ENCODE results near the gene DNAJC30. TPM values are rescaled to one million over a fixed set of nuclear protein-coding genes. Genes with fewer than 3 reads are reported as not detected.

Gene DNAJC30
- total and polyA plus RNA-seq, 2 donors (not counting 1 experiment from before 2014, with no cell fraction given): 6.6 to 15.5 TPM

DNA sequence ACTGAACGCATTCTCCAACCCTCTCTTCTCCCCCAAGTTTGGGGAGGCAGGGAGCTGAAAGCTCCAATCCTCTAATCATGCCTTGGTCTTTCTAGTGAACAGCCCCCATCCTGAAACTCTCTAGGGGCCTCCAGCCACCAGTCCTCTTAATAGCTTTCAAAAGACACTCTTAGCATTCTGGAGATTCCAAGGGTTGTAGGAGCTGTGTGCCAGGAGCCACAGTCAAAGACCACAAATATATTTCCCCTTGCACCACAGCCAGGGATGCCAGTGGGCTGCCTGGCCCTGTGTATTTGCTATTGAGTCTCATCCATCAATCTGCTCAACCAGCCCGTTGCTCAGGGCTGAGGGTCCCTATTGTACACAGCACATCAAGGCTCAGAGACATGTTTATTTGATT is 40.4 kb downstream of the DNAJC30 start:
- WGBS (ENCODE audit: insufficient coverage): 80% methylated on average over 2 of the region's 2 CpGs
- ChIA-PET POLR2A (no interaction called here), CTCF (interaction anchor here (0.6 kb wide), 1 partner anchor 21 kb away, joined by 3 read pairs; no protein-coding TSS in a partner anchor)
- H3K27ac Mint-ChIP-seq: no peak overlapping the region
- Histone ChIP-seq H3K9me3 (ENCODE audit: control extremely low read depth in 1 of 3, control insufficient read depth in 2 of 3, insufficient read depth in 1 of 3, low read length in 2 of 3) (peaks cover 0 to 25% (median 9%) of the 10 kb centered on the region in 3 donors), H4K20me1 (ENCODE audit: control insufficient read depth, insufficient read depth, low read length, poor library complexity, severe bottlenecking) (no peaks in the 10 kb centered on the region), H3K27ac (ENCODE audit: low read length in 2 of 2) (no peak overlapping the region), H3K9ac (ENCODE audit: low read length) (no peak overlapping the region), H3K4me3 (ENCODE audit: control extremely low read depth in 1 of 5, extremely low read depth in 1 of 5, insufficient read depth in 1 of 5, low read depth in 2 of 5, low read length in 4 of 5) (no peak overlapping the region), H3K4me1 (ENCODE audit: control insufficient read depth in 2 of 2, insufficient read depth in 2 of 2, low read length in 2 of 2) (peaks cover under 1 to 4% of the 10 kb centered on the region in 2 donors), H2AFZ (ENCODE audit: insufficient read depth, low read depth, low read length, poor library complexity, severe bottlenecking) (no peak overlapping the region), H3K79me2 (ENCODE audit: control insufficient read depth, insufficient read depth, low read length) (no peaks in the 10 kb centered on the region), H3K27me3 (replicated peaks in 1 of 4; ENCODE audit: control extremely low read depth in 1 of 4, control insufficient read depth in 3 of 4, insufficient read depth in 4 of 4, low read length in 3 of 4) (peaks cover 0 to 27% (median 10%) of the 10 kb centered on the region in 4 experiments), H3K4me2 (replicated peaks; ENCODE audit: low read depth, low read length, poor library complexity, severe bottlenecking) (no peak overlapping the region), H3K36me3 (replicated peaks in 1 of 2; ENCODE audit: control extremely low read depth in 1 of 2, control insufficient read depth in 1 of 2, extremely low read depth in 1 of 2, insufficient read depth in 2 of 2, low read length in 1 of 2) (no peaks in the 10 kb centered on the region)
- DNase-seq (no peak), ATAC-seq (ENCODE audit: low read depth) (no peak)
- intact Hi-C loops (cut with micrococcal nuclease): no loop called here
- H3K9me3 Mint-ChIP-seq (ENCODE audit: insufficient read depth): no peaks in the 10 kb centered on the region
- no peaks in the 10 kb centered on the region for H3K4me1 Mint-ChIP-seq
- H3K4me3 Mint-ChIP-seq: no peak overlapping the region
- H3K27me3 Mint-ChIP-seq: peaks cover 35% of the 10 kb centered on the region
- TF ChIP-seq, protein P1, sequence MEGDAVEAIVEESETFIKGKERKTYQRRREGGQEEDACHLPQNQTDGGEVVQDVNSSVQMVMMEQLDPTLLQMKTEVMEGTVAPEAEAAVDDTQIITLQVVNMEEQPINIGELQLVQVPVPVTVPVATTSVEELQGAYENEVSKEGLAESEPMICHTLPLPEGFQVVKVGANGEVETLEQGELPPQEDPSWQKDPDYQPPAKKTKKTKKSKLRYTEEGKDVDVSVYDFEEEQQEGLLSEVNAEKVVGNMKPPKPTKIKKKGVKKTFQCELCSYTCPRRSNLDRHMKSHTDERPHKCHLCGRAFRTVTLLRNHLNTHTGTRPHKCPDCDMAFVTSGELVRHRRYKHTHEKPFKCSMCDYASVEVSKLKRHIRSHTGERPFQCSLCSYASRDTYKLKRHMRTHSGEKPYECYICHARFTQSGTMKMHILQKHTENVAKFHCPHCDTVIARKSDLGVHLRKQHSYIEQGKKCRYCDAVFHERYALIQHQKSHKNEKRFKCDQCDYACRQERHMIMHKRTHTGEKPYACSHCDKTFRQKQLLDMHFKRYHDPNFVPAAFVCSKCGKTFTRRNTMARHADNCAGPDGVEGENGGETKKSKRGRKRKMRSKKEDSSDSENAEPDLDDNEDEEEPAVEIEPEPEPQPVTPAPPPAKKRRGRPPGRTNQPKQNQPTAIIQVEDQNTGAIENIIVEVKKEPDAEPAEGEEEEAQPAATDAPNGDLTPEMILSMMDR (IDR thresholded peaks at IDR 0.05): no peak
- TF ChIP-seq EZH2 (IDR thresholded peaks at IDR 0.05; ENCODE audit: borderline replicate concordance, insufficient read depth, low read depth, low read length, poor library complexity, severe bottlenecking): no peak

DNA sequence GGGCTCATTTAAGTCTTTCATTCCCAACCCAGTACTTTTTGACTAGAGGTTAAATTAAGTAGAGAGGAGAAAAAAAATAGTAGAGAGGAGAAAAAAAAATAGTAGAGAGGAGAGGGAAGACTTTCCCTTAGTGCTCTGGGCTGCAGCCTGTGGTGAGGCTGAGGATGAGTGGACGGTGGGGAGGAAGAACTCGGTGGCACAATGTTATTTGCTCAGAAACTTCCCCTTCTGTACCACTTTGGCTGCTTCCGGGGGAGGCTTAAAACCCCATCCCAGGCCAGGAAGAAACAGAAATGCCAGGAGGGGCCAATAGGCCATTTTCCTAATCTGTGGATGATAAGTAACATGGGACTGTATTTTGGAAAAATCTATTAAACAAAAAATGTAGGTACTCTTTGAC is 44.3 kb downstream of the DNAJC30 start:
- Histone ChIP-seq H3K4me3 (ENCODE audit: control extremely low read depth in 1 of 5, extremely low read depth in 1 of 5, insufficient read depth in 1 of 5, low read depth in 2 of 5, low read length in 4 of 5) (no peak overlapping the region), H3K9me3 (ENCODE audit: control extremely low read depth in 1 of 3, control insufficient read depth in 2 of 3, insufficient read depth in 1 of 3, low read length in 2 of 3) (peaks cover 0 to 21% (median 9%) of the 10 kb centered on the region in 3 donors), H3K9ac (ENCODE audit: low read length) (no peak overlapping the region), H4K20me1 (ENCODE audit: control insufficient read depth, insufficient read depth, low read length, poor library complexity, severe bottlenecking) (no peaks in the 10 kb centered on the region), H3K79me2 (ENCODE audit: control insufficient read depth, insufficient read depth, low read length) (no peaks in the 10 kb centered on the region), H3K36me3 (replicated peaks in 1 of 2; ENCODE audit: control extremely low read depth in 1 of 2, control insufficient read depth in 1 of 2, extremely low read depth in 1 of 2, insufficient read depth in 2 of 2, low read length in 1 of 2) (no peaks in the 10 kb centered on the region), H3K27ac (ENCODE audit: low read length in 2 of 2) (no peak overlapping the region), H3K27me3 (replicated peaks in 1 of 4; ENCODE audit: control extremely low read depth in 1 of 4, control insufficient read depth in 3 of 4, insufficient read depth in 4 of 4, low read length in 3 of 4) (peaks cover 0 to 13% (median 5%) of the 10 kb centered on the region in 4 experiments), H2AFZ (ENCODE audit: insufficient read depth, low read depth, low read length, poor library complexity, severe bottlenecking) (no peak overlapping the region), H3K4me1 (ENCODE audit: control insufficient read depth in 2 of 2, insufficient read depth in 2 of 2, low read length in 2 of 2) (no peaks in the 10 kb centered on the region), H3K4me2 (replicated peaks; ENCODE audit: low read depth, low read length, poor library complexity, severe bottlenecking) (no peak overlapping the region)
- DNase-seq: no peak
- TF ChIP-seq, protein P1 (IDR thresholded peaks at IDR 0.05): no peak
- no peak for TF ChIP-seq EZH2 (IDR thresholded peaks at IDR 0.05; ENCODE audit: borderline replicate concordance, insufficient read depth, low read depth, low read length, poor library complexity, severe bottlenecking)
- Mint-ChIP-seq H3K27ac (no peak overlapping the region), H3K4me1 (no peaks in the 10 kb centered on the region), H3K27me3 (peaks cover 20% of the 10 kb centered on the region), H3K4me3 (no peak overlapping the region), H3K9me3 (ENCODE audit: insufficient read depth) (no peaks in the 10 kb centered on the region)
- ChIA-PET CTCF (no interaction called here), POLR2A (no interaction called here)
- WGBS (ENCODE audit: insufficient coverage): no CpG with 5 or more reads among the region's 3 CpGs
- ATAC-seq (ENCODE audit: low read depth): no peak
- intact Hi-C loops (cut with micrococcal nuclease): no loop called here
